Spinal cord (tissue), 10 donors: Measurements from ENCODE around the gene C11orf58. TPM values are rescaled to one million over a fixed set of nuclear protein-coding genes. Genes with fewer than 3 reads are reported as not detected.

Experiments
- DNase-seq, 6 donors: peaks; one replicate each; pipeline versions ENCODE4 v3.0.0 to v3.0.0-alpha.2; 2013 to 2015; ENCODE audit warnings: low spot score in 6 of 6, low read depth in 4 of 6
- H3K27ac ChIP-seq: one replicate; pipeline ENCODE4 v1.5.1; 2013; ENCODE audit warnings: low read depth, low read length, control low read depth
- H3K27me3 ChIP-seq: one replicate; pipeline ENCODE4 v1.6.1; 2013; ENCODE audit warnings: low read length; ENCODE audit not compliant: control insufficient read depth, insufficient read depth
- H3K36me3 ChIP-seq: one replicate; pipeline ENCODE4 v1.6.1; 2013; ENCODE audit warnings: low read length; ENCODE audit not compliant: control insufficient read depth, insufficient read depth
- H3K4me1 ChIP-seq: one replicate; pipeline ENCODE4 v1.6.1; 2013; ENCODE audit warnings: low read length; ENCODE audit not compliant: control insufficient read depth, insufficient read depth
- H3K4me3 ChIP-seq: one replicate; pipeline ENCODE4 v1.5.1; 2013; ENCODE audit warnings: low read depth, low read length, control low read depth
- H3K9me3 ChIP-seq: one replicate; pipeline ENCODE4 v1.6.1; 2013; ENCODE audit warnings: low read length; ENCODE audit not compliant: control insufficient read depth, insufficient read depth
- WGBS: methylation state at CpG from one replicate; pipeline ENCODE4 v1.1.5; 2013; ENCODE audit warnings: missing lambda C conversion rate; ENCODE audit not compliant: insufficient coverage; 5-methylcytosine and 5-hydroxymethylcytosine counted together
- polyA plus RNA-seq, 2 donors: library from polyadenylated mRNA; unstranded; fragments of 120-200 nt; gene quantifications; one replicate each; pipeline ENCODE4 v1.2.1, GENCODE V29; 2013; ENCODE audit not compliant: insufficient read length in 2 of 2
- total RNA-seq, 2 donors: library from RNA; depleted of rRNA in 1 of 2; stranded (reverse); fragments of 120-200 nt in 1 of 2; fragments of >200 nt in 1 of 2; gene quantifications; one replicate each; pipeline versions ENCODE4 v1.2.3 to v1.2.4, GENCODE V29; 2013 to 2014
- donor health status: healthy.

Gene C11orf58
- total and polyA plus RNA-seq, 4 donors, result 183 to 266 (median 230) TPM

GRCh38 chr11:16741473-16741872 is 3.0 kb downstream of the C11orf58 start:
- Histone ChIP-seq H3K4me1 (peaks cover 14% of the 10 kb centered on the region), H3K27ac (no peak overlapping the region), H3K27me3 (no peaks in the 10 kb centered on the region), H3K36me3 (peaks cover 6% of the 10 kb centered on the region), H3K4me3 (no peak overlapping the region), H3K9me3 (no peaks in the 10 kb centered on the region)
- WGBS, result 89% methylated on average over 3 of the region's 4 CpGs
- no peak for DNase-seq

- Histone ChIP-seq H3K9me3 (no peaks in the 10 kb centered on the region), H3K27ac (no peak overlapping the region), H3K4me1 (peaks cover 12% of the 10 kb centered on the region), H3K36me3 (peaks cover 10% of the 10 kb centered on the region), H3K4me3 (no peak overlapping the region), H3K27me3 (no peaks in the 10 kb centered on the region)
- no peak for DNase-seq
- WGBS, result no CpG with 5 or more reads among the region's 4 CpGs
Measured at GRCh38 chr11:16743478-16743877, 5.0 kb downstream of the C11orf58 start.

GRCh38 chr11:16744128-16744725 is 5.8 kb downstream of the C11orf58 start:
- Histone ChIP-seq H3K9me3 (no peaks in the 10 kb centered on the region), H3K27me3 (no peaks in the 10 kb centered on the region), H3K4me3 (no peak overlapping the region), H3K27ac (no peak overlapping the region), H3K4me1 (peaks cover 12% of the 10 kb centered on the region), H3K36me3 (peaks cover 11% of the 10 kb centered on the region)
- no peak for DNase-seq
- WGBS, result 90% methylated on average over 2 of the region's 5 CpGs

GRCh38 chr11:16745950-16746605 is 7.6 kb downstream of the C11orf58 start:
- no peaks in the 10 kb centered on the region for H3K27me3 ChIP-seq
- no peak overlapping the region for H3K27ac ChIP-seq
- no peak for DNase-seq
- H3K4me1 ChIP-seq, result peaks cover 3% of the 10 kb centered on the region
- H3K4me3 ChIP-seq, result no peak overlapping the region
- no peaks in the 10 kb centered on the region for H3K9me3 ChIP-seq
- peaks cover 12% of the 10 kb centered on the region for H3K36me3 ChIP-seq
- no CpG with 5 or more reads among the region's 2 CpGs for WGBS

- WGBS, result 91% methylated on average over 1 of the region's 1 CpG
- no peak for DNase-seq
- H3K9me3 ChIP-seq, result no peaks in the 10 kb centered on the region
- H3K36me3 ChIP-seq, result peaks cover 25% of the 10 kb centered on the region
- H3K27me3 ChIP-seq, result no peaks in the 10 kb centered on the region
- H3K4me3 ChIP-seq, result no peak overlapping the region
- H3K27ac ChIP-seq, result no peak overlapping the region
- H3K4me1 ChIP-seq, result no peaks in the 10 kb centered on the region
Measured at GRCh38 chr11:16749092-16749491, 10.6 kb downstream of the C11orf58 start.

- Histone ChIP-seq H3K9me3 (no peaks in the 10 kb centered on the region), H3K4me3 (no peak overlapping the region), H3K4me1 (no peaks in the 10 kb centered on the region), H3K36me3 (peaks cover 29% of the 10 kb centered on the region), H3K27me3 (no peaks in the 10 kb centered on the region), H3K27ac (no peak overlapping the region)
- WGBS, result 100% methylated on average over 1 of the region's 2 CpGs
- no peak for DNase-seq
Measured at GRCh38 chr11:16749666-16750065, 11.2 kb downstream of the C11orf58 start.

- Histone ChIP-seq H3K36me3 (peaks cover 29% of the 10 kb centered on the region), H3K4me3 (no peak overlapping the region), H3K4me1 (no peaks in the 10 kb centered on the region), H3K27ac (no peak overlapping the region), H3K27me3 (no peaks in the 10 kb centered on the region), H3K9me3 (no peaks in the 10 kb centered on the region)
- WGBS, result no CpG with 5 or more reads among the region's 1 CpG
- no peak for DNase-seq
Measured at GRCh38 chr11:16750417-16750816, 12.0 kb downstream of the C11orf58 start.

- WGBS, result 94% methylated on average over 3 of the region's 4 CpGs
- Histone ChIP-seq H3K4me3 (no peak overlapping the region), H3K36me3 (peaks cover 12% of the 10 kb centered on the region), H3K4me1 (no peaks in the 10 kb centered on the region), H3K27me3 (no peaks in the 10 kb centered on the region), H3K9me3 (no peaks in the 10 kb centered on the region), H3K27ac (no peak overlapping the region)
- no peak for DNase-seq
Measured at GRCh38 chr11:16758382-16759024, 20.1 kb downstream of the C11orf58 start.

GRCh38 chr11:16759857-16760508 is 21.5 kb downstream of the C11orf58 start:
- no peak for DNase-seq
- Histone ChIP-seq H3K9me3 (no peaks in the 10 kb centered on the region), H3K4me1 (no peaks in the 10 kb centered on the region), H3K27me3 (no peaks in the 10 kb centered on the region), H3K27ac (no peak overlapping the region), H3K36me3 (peaks cover 4% of the 10 kb centered on the region), H3K4me3 (no peak overlapping the region)
- 96% methylated on average over 4 of the region's 8 CpGs for WGBS
